CD4-positive, alpha-beta T cell treated with Interferon alpha-2 for 1 hour (primary cell): Measurements from ENCODE around the gene SNX32.
A peak's percentile ranks its signal among the peaks of the same experiment; 100 is the strongest.
"Not testable (repeated sequence)": the region's sequence is repeated elsewhere in the genome, so short reads cannot be mapped to it uniquely, and the experiment has no call there.

Experiments
- DNase-seq, 2 donors: peaks; one replicate each; pipeline ENCODE4 v3.0.0-alpha.2; 2020 to 2022

The SNX32 gene

GRCh38 chr11:65829459-65829858 lies 4.3 kb upstream of the SNX32 start:
- no peak for DNase-seq

GRCh38 chr11:65832231-65832630 lies 1.5 kb upstream of the SNX32 start:
- not testable (repeated sequence) for DNase-seq

- DNase-seq, result no peak
Observed at GRCh38 chr11:65834202-65834601, 439 bp downstream of the SNX32 start.

GRCh38 chr11:65842144-65842543 lies 8.4 kb downstream of the SNX32 start:
- no peak for DNase-seq

GRCh38 chr11:65843811-65844210 lies 10.0 kb downstream of the SNX32 start:
- no peak for DNase-seq

DNA sequence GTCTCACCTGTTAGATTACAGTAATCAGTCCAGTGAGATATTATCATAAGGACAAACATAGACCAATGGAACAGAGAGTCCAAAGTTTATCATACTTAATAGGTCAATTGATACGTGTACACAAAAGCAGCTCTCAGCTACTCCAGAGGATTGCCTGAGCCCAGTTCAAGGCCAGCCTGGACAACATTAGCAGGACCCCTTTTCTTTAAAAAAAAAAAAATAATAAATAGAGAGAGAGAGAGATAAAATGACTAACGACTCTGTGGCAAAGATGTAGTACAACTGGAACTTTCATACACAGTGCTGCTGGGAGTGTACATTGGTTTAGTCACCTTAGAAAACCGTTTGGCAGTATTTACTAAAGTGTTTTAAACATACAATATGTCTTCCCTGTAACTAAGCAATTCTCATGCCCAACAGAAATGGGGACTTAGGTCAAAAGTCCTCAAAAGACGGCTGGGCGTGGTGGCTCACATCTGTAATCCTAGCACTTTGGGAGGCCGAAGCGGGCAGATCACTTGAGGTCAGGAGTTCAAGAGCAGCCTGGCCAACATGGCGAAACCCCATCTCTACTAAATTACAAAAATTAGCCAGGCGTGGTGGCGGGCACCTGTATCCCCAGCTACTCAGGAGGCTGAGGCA lies 10.6 kb downstream of the SNX32 start:
- DNase-seq, result no peak

DNA sequence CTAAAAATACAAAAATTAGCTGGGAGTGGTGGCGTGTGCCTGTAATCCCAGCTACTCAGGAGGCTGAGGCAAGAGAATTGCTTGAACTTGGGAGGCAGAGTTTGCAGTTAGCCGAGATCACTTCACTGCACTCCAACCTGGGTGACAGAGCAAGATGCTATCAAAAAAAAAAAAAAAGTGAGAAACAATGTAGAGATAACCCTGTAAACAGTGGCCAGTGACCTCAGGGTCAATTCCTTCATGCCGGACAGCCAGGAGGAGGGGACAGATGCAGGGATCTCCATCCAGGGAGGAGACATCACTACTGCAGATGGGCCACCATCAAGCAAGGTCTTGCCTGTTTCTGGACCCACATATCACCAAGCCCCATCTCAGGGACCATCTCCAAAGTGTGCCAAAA lies 14.0 kb downstream of the SNX32 start:
- DNase-seq, result no peak

DNA sequence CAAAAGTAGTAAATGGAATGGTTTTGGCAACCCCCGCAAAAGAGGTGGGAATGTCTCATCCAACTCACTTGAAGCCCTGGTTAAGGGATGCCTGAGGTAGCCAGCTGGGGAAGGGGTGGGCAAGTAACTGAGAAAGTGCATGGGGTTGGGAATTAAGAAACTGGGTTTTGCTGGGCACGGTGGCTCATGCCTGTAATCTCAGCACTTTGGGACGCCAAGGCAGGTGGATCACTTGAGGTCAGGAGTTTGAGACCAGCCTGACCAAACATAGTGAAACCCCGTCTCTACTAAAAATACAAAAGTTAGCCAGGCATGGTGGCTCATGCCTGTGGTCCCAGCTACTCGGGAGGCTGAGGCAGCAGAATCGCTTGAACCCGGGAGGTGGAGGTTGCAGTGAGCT lies 14.9 kb downstream of the SNX32 start:
- not testable (repeated sequence) for DNase-seq

DNA sequence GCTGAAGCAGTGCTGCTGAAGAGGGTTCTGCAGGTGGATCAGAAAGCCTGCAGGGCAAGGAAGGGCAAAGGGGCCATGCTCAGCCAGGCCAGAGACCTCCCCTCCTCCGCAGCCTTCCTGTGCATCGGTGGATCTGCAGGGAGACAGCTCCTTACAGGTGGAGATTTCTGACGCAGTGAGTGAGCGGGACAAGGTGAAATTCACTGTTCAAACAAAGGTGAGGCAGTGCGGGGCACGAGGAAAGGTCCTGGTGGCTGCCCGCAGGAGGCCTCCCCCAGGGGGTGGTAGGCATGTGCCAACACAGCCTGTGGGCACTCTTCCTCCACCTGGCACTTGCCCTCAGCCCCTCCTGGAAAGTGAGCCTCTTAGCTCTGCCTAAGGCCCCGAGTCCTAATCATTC lies 15.6 kb downstream of the SNX32 start:
- DNase-seq, result no peak

GRCh38 chr11:65849771-65850216 lies 16.0 kb downstream of the SNX32 start:
- no peak for DNase-seq

GRCh38 chr11:65850217-65851082 lies 16.7 kb downstream of the SNX32 start:
- no peak for DNase-seq

GRCh38 chr11:65851083-65851579 lies 17.4 kb downstream of the SNX32 start:
- DNase-seq, result peak in 1 of 2 donors; percentile 38

GRCh38 chr11:65851811-65852507 lies 18.2 kb downstream of the SNX32 start:
- DNase-seq, result no peak

DNA sequence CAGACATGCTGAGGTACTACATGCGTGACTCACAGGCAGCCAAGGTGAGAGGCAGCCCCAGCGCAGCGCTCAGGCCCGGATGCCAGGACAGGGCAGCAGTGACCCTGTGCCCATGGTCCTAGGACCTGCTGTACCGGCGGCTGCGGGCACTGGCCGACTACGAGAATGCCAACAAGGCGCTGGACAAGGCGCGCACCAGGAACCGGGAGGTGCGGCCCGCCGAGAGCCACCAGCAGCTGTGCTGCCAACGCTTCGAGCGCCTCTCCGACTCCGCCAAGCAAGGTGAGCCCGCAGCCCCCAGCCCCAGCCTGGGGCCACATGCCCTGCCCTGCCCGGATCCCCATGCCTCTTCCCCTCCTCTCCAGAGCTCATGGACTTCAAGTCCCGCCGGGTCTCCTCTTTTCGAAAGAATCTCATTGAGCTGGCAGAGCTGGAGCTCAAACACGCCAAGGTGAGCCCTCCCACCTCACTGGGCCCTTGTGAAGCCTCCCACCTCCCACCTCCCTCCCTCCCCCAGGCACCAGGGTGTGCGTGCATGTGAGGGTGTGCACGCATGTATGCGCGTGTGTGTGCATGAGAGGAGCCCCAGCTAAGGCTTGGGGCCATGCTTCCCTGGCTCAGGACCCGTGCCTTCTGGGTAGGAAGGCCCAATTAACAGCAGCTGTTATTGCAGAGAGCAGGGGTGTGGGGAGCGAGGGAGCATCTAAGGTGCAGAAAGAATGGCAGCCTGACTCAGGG lies 18.9 kb downstream of the SNX32 start:
- DNase-seq, result no peak

- no peak for DNase-seq
Observed at GRCh38 chr11:65853246-65853979, 19.6 kb downstream of the SNX32 start.

- DNase-seq, result no peak
Observed at GRCh38 chr11:65854161-65854592, 20.4 kb downstream of the SNX32 start.

DNA sequence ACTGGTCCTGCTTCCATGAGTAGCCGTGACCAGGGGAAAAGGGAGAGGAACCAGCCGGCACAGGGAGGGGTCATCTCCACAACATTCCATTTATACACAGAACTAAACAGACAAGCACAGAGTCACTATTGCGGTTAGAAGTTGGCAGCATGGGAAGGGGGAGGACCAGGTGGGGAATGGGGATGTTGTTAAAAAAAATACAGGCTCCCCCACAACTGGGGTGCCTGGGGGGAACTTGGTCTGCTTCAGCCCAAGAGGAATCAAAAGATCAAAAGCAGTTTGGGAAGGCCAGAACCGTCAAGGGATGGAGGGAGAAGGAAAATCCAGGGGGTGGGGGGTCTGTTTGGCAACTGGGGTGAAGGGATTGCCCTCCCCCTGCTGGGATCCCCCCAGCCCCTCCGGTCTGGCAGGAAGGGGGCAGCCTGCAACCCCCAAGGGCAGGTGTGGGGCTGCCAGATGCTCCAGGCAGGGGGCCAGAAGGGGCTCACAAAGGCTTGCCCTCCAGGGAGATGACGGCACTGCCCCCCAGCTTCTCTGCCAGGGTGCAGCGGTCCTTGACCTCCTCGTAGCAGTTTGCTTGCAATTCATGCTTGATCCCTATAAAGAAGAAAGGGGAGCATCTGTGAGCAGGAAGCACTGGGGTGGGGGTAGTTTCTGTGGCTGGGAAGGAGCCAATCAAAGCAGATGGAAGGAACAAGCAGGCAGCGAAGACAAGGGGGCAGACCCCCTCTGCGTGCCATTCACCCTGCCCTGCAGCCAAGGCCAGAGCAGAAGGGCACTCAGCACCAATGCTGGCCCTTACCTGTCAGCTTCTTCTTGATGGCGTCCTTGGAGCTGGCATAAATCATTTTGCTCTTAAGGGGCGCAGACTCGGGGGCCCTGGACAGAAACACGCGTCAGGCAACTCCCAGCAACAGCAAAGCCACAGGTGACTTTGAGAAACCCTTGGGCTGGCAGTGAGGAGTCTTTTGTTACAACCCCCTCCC lies 21.4 kb downstream of the SNX32 start:
- no peak for DNase-seq

DNA sequence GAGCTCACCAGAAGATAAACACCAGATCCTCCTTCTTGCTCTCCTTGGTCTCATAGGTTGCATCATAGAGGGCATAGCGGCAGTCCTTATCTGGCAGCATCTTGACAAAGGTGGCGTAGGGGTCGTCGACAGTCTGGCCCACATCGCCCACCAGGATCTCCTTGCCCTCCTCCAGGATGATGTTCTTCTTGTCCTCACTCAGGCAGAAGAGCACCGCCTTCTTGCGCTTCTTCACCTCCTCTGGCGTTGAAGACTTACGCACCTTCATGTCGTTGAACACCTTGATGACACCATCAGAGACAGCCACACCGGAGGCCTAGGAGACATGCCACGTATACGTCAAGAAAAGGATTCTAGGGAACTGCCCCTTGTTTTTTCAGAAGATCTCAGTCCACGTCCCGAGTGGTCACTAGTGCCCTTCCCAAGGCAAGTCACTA lies 22.2 kb downstream of the SNX32 start:
- DNase-seq, result no peak

- peak; percentile 80 to 87 for DNase-seq
Observed at GRCh38 chr11:65856689-65857499, 23.1 kb downstream of the SNX32 start.

DNA sequence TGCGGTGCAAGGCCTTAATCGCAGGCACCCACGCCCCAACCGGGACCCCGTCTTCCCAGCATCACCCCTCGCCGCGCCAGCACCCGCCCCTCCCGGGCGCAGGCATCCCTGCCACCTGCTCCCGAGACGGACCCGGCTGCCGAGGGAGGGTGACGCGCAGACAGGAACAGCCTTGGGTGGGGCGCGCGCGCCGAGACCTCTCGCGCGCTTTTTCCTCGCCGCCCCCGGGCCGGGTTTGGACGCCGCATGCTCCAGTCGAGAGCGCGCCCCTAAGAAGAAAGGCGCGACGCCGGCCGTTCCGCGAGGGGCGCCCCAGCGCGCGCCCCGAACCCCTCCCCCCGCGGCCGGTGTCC lies 23.7 kb downstream of the SNX32 start:
- peak; percentile 37 to 67 for DNase-seq
